Fibroblast of peridontal ligament (primary cell): ENCODE data around the gene ANTKMT.
"Not testable (repeated sequence)": the region's sequence is repeated elsewhere in the genome, so short reads cannot be mapped to it uniquely, and the experiment has no call there.

Experiments
- DNase-seq: peaks from one replicate; pipeline ENCODE4 v3.0.0-alpha.2; 2010; ENCODE audit errors: extremely low read depth

The ANTKMT gene

DNA sequence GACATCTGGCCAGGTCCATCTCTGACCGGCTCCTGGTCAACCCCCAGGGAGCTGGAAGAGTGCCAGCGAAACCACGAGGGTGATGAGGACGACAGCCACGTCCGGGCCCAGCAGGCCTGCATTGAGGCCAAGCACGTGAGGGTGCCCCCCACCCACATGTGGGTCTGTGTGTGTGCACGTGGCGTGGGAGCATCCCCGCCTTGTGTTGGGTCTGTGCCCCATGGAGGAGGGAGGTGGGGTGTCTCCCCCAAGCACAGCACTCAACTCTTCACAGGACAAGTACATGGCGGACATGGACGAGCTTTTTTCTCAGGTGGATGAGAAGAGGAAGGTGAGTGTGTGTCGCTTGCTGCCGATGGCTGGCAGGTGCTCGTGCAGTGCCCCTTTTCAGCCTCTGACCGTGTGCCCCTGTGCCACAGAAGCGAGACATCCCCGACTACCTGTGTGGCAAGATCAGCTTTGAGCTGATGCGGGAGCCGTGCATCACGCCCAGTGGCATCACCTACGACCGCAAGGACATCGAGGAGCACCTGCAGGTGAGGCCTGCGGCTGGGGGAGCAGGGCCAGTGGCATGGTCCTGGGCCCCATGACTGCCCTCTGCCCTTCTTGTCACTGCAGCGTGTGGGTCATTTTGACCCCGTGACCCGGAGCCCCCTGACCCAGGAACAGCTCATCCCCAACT lies 39.1 kb upstream of the ANTKMT start:
- DNase-seq = no peak

GRCh38 chr16:682493-683395 lies 38.2 kb upstream of the ANTKMT start:
- no peak for DNase-seq

- DNase-seq = no peak
Observed at GRCh38 chr16:683396-684070, 37.4 kb upstream of the ANTKMT start.

DNA sequence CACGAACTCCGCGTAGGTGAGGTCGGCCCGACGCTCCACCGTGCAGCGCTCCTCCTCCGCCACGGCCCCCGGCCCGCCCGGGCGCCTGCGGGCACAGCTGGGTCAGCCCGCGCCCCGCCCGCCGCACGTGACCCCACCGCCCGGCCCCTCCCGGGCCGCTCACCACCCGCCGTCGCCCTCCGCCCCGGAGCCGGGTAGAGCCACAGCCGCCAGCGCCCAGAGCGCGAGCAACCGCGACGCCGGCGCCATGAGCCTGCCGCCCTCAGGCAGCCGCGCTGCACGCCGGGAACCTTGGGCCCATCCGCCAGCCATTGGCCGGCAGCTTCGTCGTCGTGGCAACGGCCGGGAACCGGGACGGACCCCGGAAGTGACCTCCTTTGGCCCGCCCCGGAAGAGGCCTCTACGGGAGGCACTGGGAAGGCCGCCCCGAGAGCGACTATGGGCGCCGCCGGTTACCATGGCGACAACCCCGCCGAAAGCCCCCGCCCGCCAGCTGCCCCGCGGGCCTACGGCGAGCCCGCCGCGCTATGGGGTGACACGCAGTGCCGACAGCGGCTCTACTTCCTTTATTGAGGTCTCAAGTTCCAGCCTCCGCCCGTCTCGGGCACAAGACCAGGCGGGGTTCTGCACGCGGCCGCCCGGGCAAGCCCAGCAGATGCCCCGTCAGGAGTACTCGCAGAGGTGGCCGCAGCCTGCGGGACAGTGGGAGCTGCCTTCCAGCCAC lies 36.7 kb upstream of the ANTKMT start, which contains the start of gene JMJD8:
Gene JMJD8, minus strand, starts transcription at position 264 of the 724 bp plus-strand sequence. Its CDS starts 15 bp downstream, at position 249.
- peak; percentile 89 for DNase-seq

DNA sequence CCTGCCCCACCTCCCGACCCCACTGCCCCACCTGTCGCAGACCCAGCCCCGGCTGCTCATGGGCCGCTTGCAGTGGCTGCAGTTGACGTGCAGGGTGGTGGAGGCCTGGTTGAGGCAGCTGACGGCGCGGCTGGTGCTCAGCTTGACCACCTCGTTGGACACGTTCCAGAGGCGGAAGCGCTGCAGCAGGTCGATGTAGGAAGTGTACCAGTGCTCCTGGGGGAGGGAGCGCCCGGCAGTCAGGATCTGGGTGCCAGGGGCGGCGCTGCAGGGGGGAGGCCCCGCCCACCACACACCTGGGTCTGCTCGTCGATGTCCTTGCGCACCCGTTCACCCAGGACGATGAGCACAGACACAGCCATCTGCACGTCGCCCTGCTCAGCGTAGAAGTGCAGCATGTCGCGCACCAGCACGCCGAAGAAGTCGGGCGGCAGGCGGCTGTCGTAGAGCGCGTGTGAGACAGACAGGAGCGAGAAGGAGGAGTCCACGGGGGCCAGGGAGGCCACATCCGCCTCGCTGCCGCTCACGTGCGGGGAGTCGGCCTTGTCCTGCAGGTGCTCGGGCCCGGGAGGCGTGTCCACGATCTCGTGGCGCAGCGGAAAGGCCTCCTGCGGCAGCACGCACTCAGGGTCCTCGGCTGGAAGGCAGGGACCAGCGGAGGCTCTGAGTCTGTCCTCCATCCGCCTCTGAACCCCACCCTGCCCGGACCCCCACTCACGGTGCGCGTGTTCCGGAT lies 35.8 kb upstream of the ANTKMT start:
- no peak for DNase-seq

GRCh38 chr16:685967-686366 lies 35.0 kb upstream of the ANTKMT start:
- no peak for DNase-seq

DNA sequence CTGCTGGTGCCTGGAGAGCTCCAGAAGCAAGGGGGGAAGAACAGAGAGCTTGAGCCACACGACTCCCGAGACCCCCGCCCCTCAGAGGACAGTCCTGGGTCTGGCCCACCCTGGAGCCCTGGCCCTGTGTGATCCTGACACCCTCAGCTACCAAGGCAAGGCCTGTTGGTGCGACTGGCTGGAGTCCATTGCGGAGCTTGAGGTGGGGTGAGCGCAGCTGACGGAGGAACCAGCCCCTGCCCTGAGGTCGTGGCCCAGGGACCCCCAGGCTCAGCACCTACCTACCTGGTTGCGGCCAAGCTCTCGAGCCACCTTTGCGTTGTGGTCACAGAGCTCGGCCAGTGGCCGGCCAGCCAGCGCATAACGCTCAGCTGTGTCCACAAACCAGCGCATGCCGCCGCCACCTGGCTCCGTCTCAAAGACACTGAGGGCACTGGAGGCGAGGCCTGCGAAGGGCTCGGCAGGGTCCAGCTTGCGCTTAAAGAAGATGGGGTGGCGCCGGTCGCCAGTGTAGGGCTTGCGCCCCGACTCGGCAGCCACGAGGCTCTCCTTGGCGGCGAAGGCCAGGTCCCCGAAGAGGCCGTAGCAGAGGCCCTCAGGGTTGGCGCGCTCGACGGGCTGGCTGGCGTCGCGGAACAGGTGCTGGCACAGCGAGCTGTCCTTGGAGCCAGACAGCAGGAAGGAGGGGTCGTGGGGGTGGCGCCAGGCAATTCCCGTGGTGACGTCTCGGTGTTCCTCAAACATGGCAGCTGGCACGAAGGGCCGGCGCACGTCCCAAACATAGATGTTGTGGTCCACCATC lies 34.3 kb upstream of the ANTKMT start:
- DNase-seq = no peak

DNA sequence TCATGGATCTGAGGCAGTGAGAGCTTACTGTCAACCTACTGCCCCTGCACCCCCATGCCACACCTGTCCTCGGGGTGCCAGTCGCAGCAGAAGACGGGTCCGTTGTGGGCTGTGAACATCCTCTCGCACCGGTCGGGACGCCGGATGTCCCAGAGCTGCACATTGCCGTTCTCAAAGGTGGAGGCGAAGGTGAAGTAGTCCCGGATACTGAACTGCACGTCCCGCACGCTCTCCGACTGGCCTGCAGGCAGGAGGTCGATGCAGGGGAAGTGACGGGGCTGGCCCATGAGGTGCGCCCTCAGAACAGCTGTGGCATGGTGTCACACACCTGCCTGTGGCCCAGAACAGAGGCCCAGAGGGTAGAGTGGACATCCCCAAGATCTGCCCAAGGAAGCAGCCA lies 33.4 kb upstream of the ANTKMT start:
- DNase-seq = no peak

GRCh38 chr16:689175-689897 lies 31.6 kb upstream of the ANTKMT start:
- DNase-seq = no peak

- not testable (repeated sequence) for DNase-seq
Observed at GRCh38 chr16:691242-691641, 29.7 kb upstream of the ANTKMT start.

DNA sequence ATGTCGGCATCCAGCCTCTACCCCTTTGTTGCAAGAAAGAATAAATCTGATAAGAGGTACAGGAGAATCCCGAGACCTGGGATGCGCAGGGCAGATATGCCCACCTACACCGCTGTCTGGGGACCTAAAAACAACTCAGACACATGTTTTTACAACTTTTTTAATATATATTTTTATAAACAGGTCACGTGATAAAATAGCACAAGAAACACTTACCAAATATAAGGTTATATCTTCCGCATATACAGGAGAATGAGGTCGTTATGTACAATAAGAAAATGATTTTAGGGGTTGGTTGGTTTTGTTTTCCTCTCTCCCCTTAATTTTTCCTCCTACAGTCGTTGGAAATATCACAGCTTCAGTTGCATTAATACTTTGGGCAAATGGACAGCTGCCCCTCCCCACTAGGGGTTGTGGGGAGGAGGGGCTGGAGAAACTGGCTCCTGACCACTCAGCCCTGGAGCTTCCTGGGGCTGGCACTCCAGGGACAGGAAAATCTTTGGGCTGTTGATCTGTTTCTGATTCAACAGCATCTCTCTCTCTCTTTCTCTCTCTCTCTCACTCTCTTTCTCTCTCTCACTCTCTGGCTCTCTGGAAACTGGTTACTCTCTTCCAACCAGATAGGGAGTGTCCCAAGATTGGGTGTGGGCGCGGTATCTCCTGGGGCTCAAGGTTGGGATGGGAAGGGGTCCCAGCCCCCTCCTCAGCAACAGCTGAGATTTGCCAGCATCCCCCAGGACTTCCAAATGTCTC lies 28.4 kb upstream of the ANTKMT start:
- DNase-seq = no peak

DNA sequence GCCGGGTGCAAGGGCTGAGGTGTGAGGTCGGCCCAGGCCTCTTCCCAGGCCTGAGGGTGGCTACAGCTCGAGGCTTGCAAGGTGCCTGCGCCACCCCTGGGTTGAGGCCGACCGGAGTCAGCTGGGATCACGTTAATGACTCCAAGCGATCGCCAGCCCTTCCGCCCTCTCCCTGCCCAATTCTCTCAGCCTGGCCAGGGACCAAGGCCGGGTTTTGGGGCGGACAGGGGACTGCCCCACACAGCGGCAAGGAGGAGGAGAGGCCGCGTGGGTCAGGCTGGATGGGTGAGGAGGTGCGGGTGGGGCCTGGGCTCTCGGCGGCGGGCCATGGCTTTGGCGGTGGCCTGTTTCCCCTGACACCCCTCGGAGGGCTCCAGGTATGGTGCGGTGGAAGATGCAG lies 27.6 kb upstream of the ANTKMT start:
- no peak for DNase-seq

DNA sequence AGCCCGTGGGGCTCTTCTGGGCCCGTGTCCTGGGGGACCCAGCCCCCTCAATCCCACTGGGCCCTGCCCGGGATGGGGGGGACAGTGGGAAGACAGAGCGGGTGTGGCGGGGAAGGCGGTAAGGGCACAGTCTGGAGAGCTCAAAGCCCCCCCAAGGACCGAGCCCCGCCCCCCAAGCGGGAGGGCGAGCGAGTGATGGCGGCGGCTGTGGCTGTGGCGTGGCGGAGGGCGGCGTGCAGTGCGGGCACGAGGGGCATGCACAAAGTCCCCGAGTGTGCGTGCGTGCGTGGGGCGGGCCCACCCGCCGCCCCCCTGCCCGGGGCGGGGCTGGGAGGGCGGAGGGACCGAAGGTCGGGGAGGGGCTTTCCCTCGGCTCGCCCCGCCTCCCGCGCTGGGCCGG lies 27.2 kb upstream of the ANTKMT start:
- DNase-seq = no peak

DNA sequence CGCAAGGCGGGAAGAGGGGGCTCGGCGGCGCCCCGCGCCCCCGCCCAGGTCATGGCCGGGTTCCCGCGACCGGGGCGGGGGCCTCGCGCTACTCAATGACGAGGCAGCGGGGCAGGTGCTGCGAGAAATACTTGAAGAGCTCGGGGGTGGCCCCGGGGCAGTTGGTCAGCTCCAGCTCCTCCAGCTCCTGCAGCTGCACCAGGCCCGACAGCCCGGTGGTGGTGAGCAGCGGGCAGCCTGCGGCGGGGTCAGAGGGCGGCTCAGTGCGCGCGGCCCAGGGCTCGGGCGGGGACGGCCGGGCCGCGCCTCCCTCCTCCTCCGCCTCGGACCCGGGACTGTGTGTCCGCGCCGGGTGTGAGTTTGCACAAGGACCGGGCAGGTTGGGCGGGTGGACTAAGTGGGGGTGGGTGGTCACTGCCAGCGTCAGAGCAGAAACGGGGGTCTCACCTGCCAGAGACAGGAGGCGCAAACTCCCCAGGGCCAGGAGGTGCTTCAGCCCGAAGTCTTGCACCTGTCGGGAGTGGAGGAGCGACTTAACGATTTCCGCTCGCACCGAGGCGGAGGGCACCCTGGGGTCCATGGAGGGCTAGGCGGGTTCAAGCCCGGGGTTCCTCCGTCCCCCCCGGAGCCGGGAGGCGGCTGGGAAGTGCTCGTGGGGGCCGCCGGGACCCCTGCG lies 26.6 kb upstream of the ANTKMT start:
- no peak for DNase-seq

DNA sequence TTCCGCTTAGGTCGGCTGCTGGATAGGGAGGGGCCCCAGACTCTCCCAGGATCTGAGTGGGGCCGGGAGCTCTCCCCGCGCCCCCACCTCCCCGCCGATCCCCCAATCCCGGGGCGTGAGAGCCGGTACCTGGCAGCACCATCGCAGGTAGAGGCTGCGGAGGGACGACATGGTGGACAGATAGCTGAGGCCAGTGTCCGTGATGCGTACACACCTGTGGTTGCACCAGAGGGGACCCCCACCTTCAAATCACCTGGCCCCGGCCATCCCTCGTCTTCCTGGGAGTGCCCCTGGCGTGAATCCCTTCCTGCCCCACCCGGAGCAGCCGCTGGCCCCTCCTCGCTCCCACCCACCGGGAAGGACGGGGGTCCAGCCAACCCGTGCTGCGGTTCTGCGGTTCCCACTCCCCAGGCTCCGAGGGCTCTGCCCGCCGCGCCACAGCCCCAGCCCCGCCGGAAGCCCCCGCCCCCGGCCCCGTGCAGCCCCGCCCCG lies 26.0 kb upstream of the ANTKMT start:
- no peak for DNase-seq

GRCh38 chr16:695355-696089 lies 25.4 kb upstream of the ANTKMT start:
- DNase-seq = no peak

GRCh38 chr16:698911-699671 lies 21.9 kb upstream of the ANTKMT start:
- no peak for DNase-seq
